Mesendoderm (in vitro differentiated cells): ENCODE measurements around the gene CCDC188.

Experiments
- DNase-seq: peaks from one replicate; pipeline ENCODE4 v3.0.0; 2013
- H2AK5ac ChIP-seq: 2 replicates; pipeline ENCODE4 v1.6.1; 2013; ENCODE audit warnings: low read length, inconsistent platforms
- H2BK120ac ChIP-seq: 2 replicates; pipeline ENCODE4 v1.6.1; 2013; ENCODE audit warnings: low read depth, mild to moderate bottlenecking, low read length, moderate library complexity, mixed read lengths
- H2BK15ac ChIP-seq: replicated peaks from 2 replicates; pipeline ENCODE4 v1.6.1; 2013; ENCODE audit warnings: low read depth, mild to moderate bottlenecking, moderate library complexity
- H2BK5ac ChIP-seq: 2 replicates; pipeline ENCODE4 v1.6.1; 2013; ENCODE audit warnings: low read length, inconsistent platforms
- H3K18ac ChIP-seq: 2 replicates; pipeline ENCODE4 v1.6.1; 2013; ENCODE audit warnings: mild to moderate bottlenecking, low read length, mixed read lengths
- H3K23ac ChIP-seq: one replicate; pipeline ENCODE4 v1.6.1; 2013; ENCODE audit warnings: low read length
- H3K27ac ChIP-seq: 2 replicates; pipeline ENCODE4 v1.5.1; 2013; ENCODE audit warnings: low read depth, mild to moderate bottlenecking, inconsistent platforms, low read length, moderate library complexity
- H3K27me3 ChIP-seq: 2 replicates; pipeline ENCODE4 v1.6.1; 2013; ENCODE audit warnings: low read length, control low read depth, mild to moderate bottlenecking, inconsistent platforms; ENCODE audit not compliant: insufficient read depth, poor library complexity
- H3K36me3 ChIP-seq: 2 replicates; pipeline ENCODE4 v1.6.1; 2013; ENCODE audit warnings: low read length, inconsistent platforms; ENCODE audit not compliant: control insufficient read depth, insufficient read depth
- H3K4ac ChIP-seq: one replicate; pipeline ENCODE4 v1.6.1; 2013; ENCODE audit warnings: low read depth, mild to moderate bottlenecking, low read length, moderate library complexity
- H3K4me1 ChIP-seq: 2 replicates; pipeline ENCODE4 v1.6.1; 2013; ENCODE audit warnings: low read depth, low read length, inconsistent platforms; ENCODE audit not compliant: control insufficient read depth
- H3K4me2 ChIP-seq: 2 replicates; pipeline ENCODE4 v1.6.1; 2013; ENCODE audit warnings: low read length
- H3K4me3 ChIP-seq: 2 replicates; pipeline ENCODE4 v1.5.1; 2013; ENCODE audit warnings: mild to moderate bottlenecking, low read length
- H3K56ac ChIP-seq: one replicate; pipeline ENCODE4 v1.6.1; 2013; ENCODE audit warnings: low read length
- H3K79me1 ChIP-seq: 2 replicates; pipeline ENCODE4 v1.6.1; 2013; ENCODE audit warnings: low read length, inconsistent platforms
- H3K79me2 ChIP-seq: 2 replicates; pipeline ENCODE4 v1.6.1; 2013; ENCODE audit warnings: mild to moderate bottlenecking, low read length; ENCODE audit not compliant: control insufficient read depth, insufficient read depth
- H3K9ac ChIP-seq: 2 replicates; pipeline ENCODE4 v1.6.1; 2013; ENCODE audit warnings: low read length, inconsistent platforms
- H4K5ac ChIP-seq: one replicate; pipeline ENCODE4 v1.6.1; 2013; ENCODE audit warnings: low read length
- H4K8ac ChIP-seq: one replicate; pipeline ENCODE4 v1.6.1; 2013; ENCODE audit warnings: low read depth, mild to moderate bottlenecking, control low read depth, low read length, moderate library complexity
- WGBS: extraction: QIAGEN DNeasy Blood & Tissue Kit; methylation state at CpG from one replicate; pipeline ENCODE4 v1.1.7; 2013; ENCODE audit warnings: low lambda C conversion rate, missing lambda C conversion rate; ENCODE audit not compliant: insufficient coverage; ENCODE audit errors: extremely low coverage; 5-methylcytosine and 5-hydroxymethylcytosine counted together

The CCDC188 gene

GRCh38 chr22:20138417-20138738 lies 12.5 kb downstream of the CCDC188 start:
- Histone ChIP-seq H3K27ac (no peak overlapping the region), H3K27me3 (no peaks in the 10 kb centered on the region), H3K79me2 (no peaks in the 10 kb centered on the region), H3K18ac (no peak overlapping the region), H2BK15ac (no peak overlapping the region), H3K79me1 (peaks cover 3% of the 10 kb centered on the region), H4K5ac (no peak overlapping the region), H3K36me3 (no peaks in the 10 kb centered on the region), H3K56ac (no peak overlapping the region), H4K8ac (no peak overlapping the region), H3K4me2 (no peak overlapping the region), H3K4ac (no peak overlapping the region), H3K4me3 (no peak overlapping the region), H2AK5ac (no peak overlapping the region), H3K23ac (no peak overlapping the region), H2BK120ac (no peak overlapping the region), H3K9ac (no peak overlapping the region), H2BK5ac (no peak overlapping the region), H3K4me1 (no peaks in the 10 kb centered on the region)
- DNase-seq: no peak
- WGBS: no CpG with 5 or more reads among the region's 4 CpGs

GRCh38 chr22:20137671-20138416 lies 13.0 kb downstream of the CCDC188 start:
- DNase-seq: no peak
- no peak overlapping the region for H3K18ac ChIP-seq
- no peak overlapping the region for H3K4ac ChIP-seq
- no peak overlapping the region for H4K5ac ChIP-seq
- H3K4me1 ChIP-seq: no peaks in the 10 kb centered on the region
- no peak overlapping the region for H3K9ac ChIP-seq
- H3K56ac ChIP-seq: no peak overlapping the region
- H2BK15ac ChIP-seq: no peak overlapping the region
- H3K23ac ChIP-seq: no peak overlapping the region
- H3K4me2 ChIP-seq: no peak overlapping the region
- no peaks in the 10 kb centered on the region for H3K79me2 ChIP-seq
- H3K27ac ChIP-seq: no peak overlapping the region
- H2BK120ac ChIP-seq: no peak overlapping the region
- no CpG with 5 or more reads among the region's 26 CpGs for WGBS
- H3K27me3 ChIP-seq: no peaks in the 10 kb centered on the region
- no peak overlapping the region for H3K4me3 ChIP-seq
- peaks cover 3% of the 10 kb centered on the region for H3K79me1 ChIP-seq
- no peak overlapping the region for H2BK5ac ChIP-seq
- no peak overlapping the region for H4K8ac ChIP-seq
- no peaks in the 10 kb centered on the region for H3K36me3 ChIP-seq
- no peak overlapping the region for H2AK5ac ChIP-seq

- Histone ChIP-seq H3K4me1 (no peaks in the 10 kb centered on the region), H4K5ac (no peak overlapping the region), H2BK5ac (no peak overlapping the region), H2AK5ac (no peak overlapping the region), H3K4me2 (no peak overlapping the region), H4K8ac (no peak overlapping the region), H3K9ac (no peak overlapping the region), H3K18ac (no peak overlapping the region), H3K27ac (no peak overlapping the region), H3K27me3 (no peaks in the 10 kb centered on the region), H3K36me3 (no peaks in the 10 kb centered on the region), H3K4me3 (no peak overlapping the region), H3K79me1 (peaks cover 6% of the 10 kb centered on the region), H2BK120ac (no peak overlapping the region), H3K79me2 (no peaks in the 10 kb centered on the region), H3K56ac (no peak overlapping the region), H3K4ac (no peak overlapping the region), H2BK15ac (no peak overlapping the region), H3K23ac (no peak overlapping the region)
- no CpG with 5 or more reads among the region's 13 CpGs for WGBS
- DNase-seq: no peak
Measured at GRCh38 chr22:20137113-20137512, 13.7 kb downstream of the CCDC188 start.

GRCh38 chr22:20136603-20136873 lies 14.3 kb downstream of the CCDC188 start:
- H2AK5ac ChIP-seq: no peak overlapping the region
- H2BK5ac ChIP-seq: no peak overlapping the region
- no peak overlapping the region for H3K56ac ChIP-seq
- no CpG with 5 or more reads among the region's 5 CpGs for WGBS
- H3K79me2 ChIP-seq: no peaks in the 10 kb centered on the region
- H4K8ac ChIP-seq: no peak overlapping the region
- H2BK120ac ChIP-seq: no peak overlapping the region
- no peaks in the 10 kb centered on the region for H3K36me3 ChIP-seq
- H3K18ac ChIP-seq: no peak overlapping the region
- H3K4me3 ChIP-seq: no peak overlapping the region
- H3K79me1 ChIP-seq: peaks cover 6% of the 10 kb centered on the region
- DNase-seq: no peak
- no peaks in the 10 kb centered on the region for H3K4me1 ChIP-seq
- H3K23ac ChIP-seq: no peak overlapping the region
- H4K5ac ChIP-seq: no peak overlapping the region
- no peak overlapping the region for H3K4me2 ChIP-seq
- H2BK15ac ChIP-seq: no peak overlapping the region
- H3K4ac ChIP-seq: no peak overlapping the region
- no peak overlapping the region for H3K27ac ChIP-seq
- no peaks in the 10 kb centered on the region for H3K27me3 ChIP-seq
- H3K9ac ChIP-seq: no peak overlapping the region

GRCh38 chr22:20135806-20136602 lies 14.9 kb downstream of the CCDC188 start:
- H3K18ac ChIP-seq: no peak overlapping the region
- no peak overlapping the region for H4K8ac ChIP-seq
- H3K4me1 ChIP-seq: no peaks in the 10 kb centered on the region
- no peak overlapping the region for H3K4me2 ChIP-seq
- H2BK15ac ChIP-seq: no peak overlapping the region
- H3K56ac ChIP-seq: no peak overlapping the region
- H3K9ac ChIP-seq: no peak overlapping the region
- no peaks in the 10 kb centered on the region for H3K36me3 ChIP-seq
- peaks cover 6% of the 10 kb centered on the region for H3K79me1 ChIP-seq
- H3K4ac ChIP-seq: no peak overlapping the region
- H3K79me2 ChIP-seq: no peaks in the 10 kb centered on the region
- no peak overlapping the region for H2BK5ac ChIP-seq
- WGBS: no CpG with 5 or more reads among the region's 25 CpGs
- no peak overlapping the region for H4K5ac ChIP-seq
- no peak overlapping the region for H3K4me3 ChIP-seq
- no peaks in the 10 kb centered on the region for H3K27me3 ChIP-seq
- no peak overlapping the region for H2AK5ac ChIP-seq
- no peak overlapping the region for H3K27ac ChIP-seq
- no peak overlapping the region for H3K23ac ChIP-seq
- no peak for DNase-seq
- no peak overlapping the region for H2BK120ac ChIP-seq
